ENCODE measurements around the gene HOXB3. TPM values are rescaled to one million over a fixed set of nuclear protein-coding genes. Genes with fewer than 3 reads are reported as not detected.

HOXB3 gene
- total and polyA plus RNA-seq, 2 donors (not counting 1 experiment from before 2014, with no cell fraction given) = 15.7 to 28.6 TPM

DNA sequence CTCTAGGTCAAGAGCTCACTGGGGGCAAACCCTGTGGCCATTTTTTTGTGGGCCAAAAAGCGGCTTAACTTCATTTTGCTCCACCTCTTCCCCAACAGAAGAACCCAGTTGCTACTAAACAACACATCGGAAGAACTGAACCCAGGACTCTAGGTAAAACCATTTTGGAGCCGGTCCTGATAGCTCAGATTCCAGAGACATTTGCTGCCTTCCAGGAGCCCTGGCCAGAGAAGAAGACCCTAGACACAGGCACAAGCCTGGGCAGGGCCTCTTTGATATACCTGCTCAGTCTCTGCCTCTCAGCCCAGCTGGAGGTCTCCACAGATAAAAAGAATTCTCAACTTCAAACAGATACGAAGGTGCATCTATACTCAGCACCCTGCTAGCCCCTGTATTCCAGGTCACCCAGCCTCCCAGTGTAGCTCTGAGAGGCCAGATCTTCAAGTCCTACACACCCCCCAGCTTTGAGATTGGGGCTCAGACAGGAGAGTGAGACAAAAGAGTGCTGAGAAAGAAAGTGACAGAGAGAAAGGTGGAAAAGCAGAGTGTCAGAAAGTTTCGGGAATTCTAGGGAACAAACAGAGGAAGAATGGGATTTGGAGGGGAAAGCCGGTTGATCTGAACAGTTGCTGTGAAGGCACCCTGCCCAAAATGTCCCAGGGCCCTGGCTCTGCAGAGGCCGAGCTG lies 42.7 kb upstream of the HOXB3 start:
- peaks cover 96% of the 10 kb centered on the region for H3K27me3 ChIP-seq (ENCODE audit: control insufficient read depth, insufficient read depth, low read length)

DNA sequence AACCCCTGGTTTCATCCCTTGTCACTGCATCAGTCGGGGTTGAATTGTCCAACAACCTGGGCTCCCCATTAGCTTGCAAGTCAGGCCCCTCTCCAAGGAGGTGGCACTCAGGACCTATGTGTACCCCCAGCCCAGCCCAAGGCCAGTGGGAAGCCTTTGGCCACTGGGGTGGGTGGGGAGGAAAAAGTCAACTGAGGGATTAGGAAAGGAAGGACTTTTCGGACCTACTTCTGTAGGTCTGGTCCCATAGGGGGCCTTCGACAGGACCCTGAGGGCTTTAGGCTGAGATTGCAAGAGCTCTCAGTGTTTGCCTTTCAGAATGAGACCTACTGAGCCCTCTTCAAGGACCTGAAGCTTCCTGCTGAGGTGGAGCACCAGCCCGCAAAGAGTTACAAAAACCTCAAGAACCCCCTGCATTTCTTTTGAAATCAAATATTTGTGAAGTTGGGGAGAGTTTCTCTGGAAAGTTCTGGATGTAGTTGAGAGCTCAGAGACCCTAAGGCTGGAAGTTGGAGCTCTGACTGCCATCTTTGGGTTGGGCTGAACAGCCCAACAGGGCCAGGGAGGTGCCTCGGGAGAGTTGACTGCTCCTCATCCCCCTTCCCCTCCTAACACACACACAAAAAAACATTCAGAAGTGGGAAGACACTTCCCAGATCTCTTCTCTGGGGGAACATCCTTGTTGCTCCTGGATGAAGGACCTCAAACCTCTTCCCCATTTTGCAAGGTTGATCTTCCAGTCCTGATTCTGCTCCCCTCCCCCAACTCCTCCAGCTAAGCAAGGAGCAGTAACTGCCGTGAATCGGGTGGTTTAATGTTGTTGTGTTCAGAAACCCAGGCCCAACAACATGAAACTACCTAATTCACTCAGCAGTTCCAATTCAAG lies 41.9 kb upstream of the HOXB3 start:
- H3K4me3 ChIP-seq (replicated peaks in 1 of 4; ENCODE audit: control extremely low read depth in 1 of 4, insufficient read depth in 1 of 4, low read depth in 3 of 4, low read length in 4 of 4) = no peak overlapping the region
- peaks cover 96% of the 10 kb centered on the region for H3K27me3 ChIP-seq (ENCODE audit: control insufficient read depth, insufficient read depth, low read length)
- no peak overlapping the region for H2AFZ ChIP-seq (ENCODE audit: low read length)
- no peaks in the 10 kb centered on the region for H3K4me1 ChIP-seq (ENCODE audit: control insufficient read depth, extremely low read depth, insufficient read depth, low read length)
- TF ChIP-seq, protein P1, sequence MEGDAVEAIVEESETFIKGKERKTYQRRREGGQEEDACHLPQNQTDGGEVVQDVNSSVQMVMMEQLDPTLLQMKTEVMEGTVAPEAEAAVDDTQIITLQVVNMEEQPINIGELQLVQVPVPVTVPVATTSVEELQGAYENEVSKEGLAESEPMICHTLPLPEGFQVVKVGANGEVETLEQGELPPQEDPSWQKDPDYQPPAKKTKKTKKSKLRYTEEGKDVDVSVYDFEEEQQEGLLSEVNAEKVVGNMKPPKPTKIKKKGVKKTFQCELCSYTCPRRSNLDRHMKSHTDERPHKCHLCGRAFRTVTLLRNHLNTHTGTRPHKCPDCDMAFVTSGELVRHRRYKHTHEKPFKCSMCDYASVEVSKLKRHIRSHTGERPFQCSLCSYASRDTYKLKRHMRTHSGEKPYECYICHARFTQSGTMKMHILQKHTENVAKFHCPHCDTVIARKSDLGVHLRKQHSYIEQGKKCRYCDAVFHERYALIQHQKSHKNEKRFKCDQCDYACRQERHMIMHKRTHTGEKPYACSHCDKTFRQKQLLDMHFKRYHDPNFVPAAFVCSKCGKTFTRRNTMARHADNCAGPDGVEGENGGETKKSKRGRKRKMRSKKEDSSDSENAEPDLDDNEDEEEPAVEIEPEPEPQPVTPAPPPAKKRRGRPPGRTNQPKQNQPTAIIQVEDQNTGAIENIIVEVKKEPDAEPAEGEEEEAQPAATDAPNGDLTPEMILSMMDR (conservative IDR thresholded peaks at IDR 0.05 in 1 of 2, IDR thresholded peaks at IDR 0.05 in 1 of 2; ENCODE audit: low read depth in 1 of 2, low read length in 2 of 2) = no peak
- no peak overlapping the region for H3K27ac ChIP-seq (ENCODE audit: insufficient read depth, low read length)
- no peaks in the 10 kb centered on the region for H3K79me2 ChIP-seq (ENCODE audit: control insufficient read depth, insufficient read depth, low read length)
- no peak for DNase-seq (ENCODE audit: low read depth in 2 of 2)
- no peaks in the 10 kb centered on the region for H3K36me3 ChIP-seq (ENCODE audit: control insufficient read depth, insufficient read depth, low read length)
- H3K4me2 ChIP-seq (ENCODE audit: extremely low read depth, insufficient read depth, low read length) = no peak overlapping the region
- no peaks in the 10 kb centered on the region for H3K9me3 ChIP-seq (ENCODE audit: control insufficient read depth, insufficient read depth, low read depth, low read length)
- H3K9ac ChIP-seq (ENCODE audit: insufficient read depth, low read length) = no peak overlapping the region
- no peaks in the 10 kb centered on the region for H4K20me1 ChIP-seq (ENCODE audit: control insufficient read depth, extremely low read depth, insufficient read depth, low read length)

More for the DNA sequence above, 42.7 kb upstream of the HOXB3 start:
- no peaks in the 10 kb centered on the region for H4K20me1 ChIP-seq (ENCODE audit: control insufficient read depth, extremely low read depth, insufficient read depth, low read length)
- H3K79me2 ChIP-seq (ENCODE audit: control insufficient read depth, insufficient read depth, low read length) = no peaks in the 10 kb centered on the region
- no peaks in the 10 kb centered on the region for H3K4me1 ChIP-seq (ENCODE audit: control insufficient read depth, extremely low read depth, insufficient read depth, low read length)
- H3K9ac ChIP-seq (ENCODE audit: insufficient read depth, low read length) = no peak overlapping the region
- no peaks in the 10 kb centered on the region for H3K36me3 ChIP-seq (ENCODE audit: control insufficient read depth, insufficient read depth, low read length)
- no peak overlapping the region for H3K4me3 ChIP-seq (replicated peaks in 1 of 4; ENCODE audit: control extremely low read depth in 1 of 4, insufficient read depth in 1 of 4, low read depth in 3 of 4, low read length in 4 of 4)
- H3K4me2 ChIP-seq (ENCODE audit: extremely low read depth, insufficient read depth, low read length) = no peak overlapping the region
- no peak for DNase-seq (ENCODE audit: low read depth in 2 of 2)
- no peak overlapping the region for H2AFZ ChIP-seq (ENCODE audit: low read length)
- H3K9me3 ChIP-seq (ENCODE audit: control insufficient read depth, insufficient read depth, low read depth, low read length) = no peaks in the 10 kb centered on the region
- H3K27ac ChIP-seq (ENCODE audit: insufficient read depth, low read length) = no peak overlapping the region
- TF ChIP-seq, protein P1 (conservative IDR thresholded peaks at IDR 0.05 in 1 of 2, IDR thresholded peaks at IDR 0.05 in 1 of 2; ENCODE audit: low read depth in 1 of 2, low read length in 2 of 2) = no peak
- TF ChIP-seq EZH2 (IDR thresholded peaks at IDR 0.05; ENCODE audit: low read length, missing control alignments) = no peak

DNA sequence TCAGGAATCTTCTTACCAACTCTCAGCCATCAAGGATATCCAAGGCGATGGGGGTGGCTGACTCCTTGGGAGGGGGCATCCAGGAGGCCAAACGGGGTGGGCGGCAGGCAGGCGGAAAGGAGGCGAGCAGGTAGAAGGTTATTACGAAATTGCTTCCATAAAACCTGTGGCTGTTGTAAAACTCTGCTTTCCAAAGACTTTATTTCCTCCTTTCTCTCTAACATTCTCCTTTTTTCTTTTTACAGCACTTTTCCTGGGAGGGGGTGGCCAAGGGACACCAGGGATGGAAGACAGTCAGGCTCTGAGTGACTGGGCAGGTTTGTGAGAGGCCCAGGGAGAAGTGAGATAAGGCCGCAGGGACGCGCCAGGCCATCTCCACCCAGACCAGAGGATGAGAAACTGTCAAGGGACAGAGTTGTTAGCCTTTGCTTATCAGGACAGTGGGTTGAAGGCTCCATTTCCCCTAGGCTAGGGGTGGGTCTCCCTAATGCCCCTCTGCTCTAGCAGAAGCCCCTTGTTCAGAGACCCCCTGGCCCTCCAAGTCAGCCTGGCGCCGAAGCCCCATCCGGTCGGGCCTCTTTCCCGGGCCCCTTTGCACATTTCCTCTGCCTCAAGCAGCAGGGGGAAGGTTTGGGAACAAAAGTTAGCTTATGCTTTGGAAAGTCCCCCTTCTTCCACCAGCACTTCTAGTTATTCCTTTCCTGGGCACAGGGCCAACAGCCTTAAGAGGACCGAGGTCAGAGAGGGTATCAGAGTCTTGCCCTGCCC lies 41.1 kb upstream of the HOXB3 start:
- Histone ChIP-seq H3K9me3 (ENCODE audit: control insufficient read depth, insufficient read depth, low read depth, low read length) (no peaks in the 10 kb centered on the region), H3K4me3 (replicated peaks in 1 of 4; ENCODE audit: control extremely low read depth in 1 of 4, insufficient read depth in 1 of 4, low read depth in 3 of 4, low read length in 4 of 4) (no peak overlapping the region), H2AFZ (ENCODE audit: low read length) (no peak overlapping the region), H3K9ac (ENCODE audit: insufficient read depth, low read length) (no peak overlapping the region), H3K4me1 (ENCODE audit: control insufficient read depth, extremely low read depth, insufficient read depth, low read length) (no peaks in the 10 kb centered on the region), H4K20me1 (ENCODE audit: control insufficient read depth, extremely low read depth, insufficient read depth, low read length) (no peaks in the 10 kb centered on the region), H3K27ac (ENCODE audit: insufficient read depth, low read length) (no peak overlapping the region), H3K27me3 (ENCODE audit: control insufficient read depth, insufficient read depth, low read length) (peaks cover 97% of the 10 kb centered on the region), H3K79me2 (ENCODE audit: control insufficient read depth, insufficient read depth, low read length) (no peaks in the 10 kb centered on the region), H3K4me2 (ENCODE audit: extremely low read depth, insufficient read depth, low read length) (no peak overlapping the region), H3K36me3 (ENCODE audit: control insufficient read depth, insufficient read depth, low read length) (no peaks in the 10 kb centered on the region)
- DNase-seq (ENCODE audit: low read depth in 2 of 2) = no peak
- peak; percentile 49 for TF ChIP-seq EZH2 (IDR thresholded peaks at IDR 0.05; ENCODE audit: low read length, missing control alignments)
- TF ChIP-seq, protein P1 (conservative IDR thresholded peaks at IDR 0.05 in 1 of 2, IDR thresholded peaks at IDR 0.05 in 1 of 2; ENCODE audit: low read depth in 1 of 2, low read length in 2 of 2) = no peak

All from fibroblast of lung (primary cell).